Anterior cingulate cortex (tissue), 58 donors: ENCODE data around the gene LRRC73.
"Not testable (repeated sequence)": the region's sequence is repeated elsewhere in the genome, so short reads cannot be mapped to it uniquely, and the experiment has no call there.

Experiments
- DNase-seq, 58 donors: peaks; one replicate each; lab custom pipeline; 2025; lab: John Stamatoyannopoulos, UW

Gene LRRC73

DNA sequence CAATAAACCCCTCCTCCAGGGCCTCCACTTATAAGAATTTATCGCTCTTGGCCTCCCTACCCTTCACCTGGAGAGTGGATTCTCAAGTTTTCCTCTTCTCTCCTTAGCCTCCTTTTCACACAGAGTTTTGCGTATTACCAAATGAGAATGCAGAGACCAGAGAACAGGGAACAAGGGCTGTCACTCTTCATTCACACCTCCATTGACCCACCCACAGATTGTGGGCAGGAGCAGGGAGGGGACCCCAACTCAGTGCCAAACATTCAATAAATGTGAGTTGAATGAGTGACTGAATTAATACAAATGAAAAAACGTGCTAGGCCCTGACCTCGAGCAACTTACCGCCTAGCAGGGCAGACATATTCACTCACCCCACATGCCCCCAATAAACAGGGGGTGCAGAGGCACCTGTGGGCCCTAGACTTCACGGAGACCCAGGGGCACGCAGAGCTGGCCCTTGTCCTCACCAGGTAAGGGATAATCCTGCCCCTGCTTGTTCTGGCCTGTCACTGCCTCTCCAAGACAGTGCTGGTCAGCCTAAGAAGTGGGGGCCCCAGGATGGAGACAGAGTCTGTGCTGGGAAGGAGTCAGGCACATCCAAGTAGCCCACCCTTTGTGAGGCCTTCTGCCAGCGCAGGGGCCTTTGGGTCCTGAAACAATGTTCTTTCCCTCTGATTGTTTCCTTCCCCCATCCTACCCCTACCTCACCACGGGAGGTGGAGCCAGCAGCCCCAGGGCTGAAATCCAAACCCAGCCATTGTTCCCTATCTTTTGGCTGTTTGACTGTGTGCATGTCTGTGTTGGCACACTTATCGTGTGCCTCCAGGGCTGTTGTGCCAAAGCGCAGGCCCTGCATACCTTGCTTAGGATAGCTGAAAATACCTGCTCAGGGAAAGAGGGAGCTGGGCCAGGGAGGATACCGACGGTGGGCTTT lies 41.1 kb downstream of the LRRC73 start:
- no peak for DNase-seq

DNA sequence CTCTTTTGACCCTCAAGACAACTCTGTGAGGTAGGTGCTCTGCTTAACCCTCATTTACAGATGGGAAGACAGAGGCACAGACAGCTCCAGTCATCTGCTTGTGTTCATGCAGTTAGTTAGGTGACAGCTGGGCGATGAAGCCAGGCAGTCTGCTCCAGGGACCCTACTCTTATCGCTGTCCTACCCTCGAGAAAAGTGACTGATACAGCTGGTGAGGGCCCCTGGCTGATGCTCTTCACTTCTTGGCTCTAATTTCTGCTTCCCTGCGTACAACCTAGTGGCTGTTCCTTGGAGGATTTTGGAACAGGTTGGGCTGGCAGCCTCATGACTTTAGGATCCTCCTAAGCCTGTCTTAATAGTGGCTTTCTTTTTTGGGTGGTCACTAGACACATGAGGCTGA lies 41.9 kb downstream of the LRRC73 start:
- no peak for DNase-seq

DNA sequence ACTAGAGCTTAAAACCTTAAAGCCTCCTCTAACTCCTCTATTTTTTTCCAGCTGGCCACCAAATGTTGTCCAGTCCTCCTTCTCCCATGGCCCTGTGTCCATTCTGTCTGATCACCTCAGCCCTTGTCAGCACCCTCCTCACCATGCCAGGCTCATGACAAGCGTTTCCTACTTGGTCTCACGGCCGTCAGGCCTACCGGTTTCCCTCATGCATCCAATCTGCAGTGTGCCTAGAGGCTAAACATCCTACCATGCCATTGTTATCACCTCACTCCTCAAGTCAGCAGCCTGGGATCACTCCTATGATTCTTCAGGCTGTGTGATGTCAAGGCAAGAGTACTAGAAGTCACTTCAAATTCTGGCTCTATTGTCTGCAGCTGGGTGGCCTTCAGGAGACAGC lies 42.4 kb downstream of the LRRC73 start:
- no peak for DNase-seq

DNA sequence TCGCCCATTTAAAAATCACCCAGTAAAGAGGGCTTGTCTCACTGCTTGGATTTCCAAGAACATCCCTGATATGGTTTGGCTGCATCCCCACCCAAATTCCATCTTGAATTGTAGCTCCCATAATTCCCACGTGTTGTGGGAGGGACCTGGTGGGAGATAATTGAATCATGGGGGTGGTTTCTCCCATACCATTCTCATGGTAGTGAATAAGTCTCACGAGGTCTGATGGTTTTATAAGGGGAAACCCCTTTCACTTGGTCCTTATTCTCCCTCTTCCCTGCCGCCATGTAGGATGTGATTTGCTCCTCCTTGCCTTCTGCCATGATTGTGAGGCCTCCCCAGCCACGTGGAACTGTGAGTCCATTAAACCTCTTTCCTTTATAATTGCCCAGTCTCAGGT lies 42.9 kb downstream of the LRRC73 start:
- DNase-seq = not testable (repeated sequence)

DNA sequence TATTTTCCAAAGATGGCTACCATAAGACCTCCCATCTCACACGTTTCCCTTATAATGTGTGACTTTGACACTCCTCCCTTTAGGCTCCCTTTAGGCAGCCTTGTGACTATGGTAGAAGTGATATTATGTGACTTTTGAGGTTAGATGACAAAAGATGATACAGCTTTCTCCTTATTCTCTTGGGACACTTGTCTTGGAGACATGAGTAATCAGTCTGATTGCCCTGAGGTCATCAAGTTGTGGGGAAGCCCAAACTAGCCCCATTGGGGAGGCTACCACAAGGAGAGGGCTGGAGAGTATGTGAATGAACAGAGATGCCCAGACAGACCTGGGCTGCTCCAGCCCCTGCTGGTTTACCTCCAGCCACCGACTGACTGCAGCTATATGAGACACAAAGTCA lies 44.2 kb downstream of the LRRC73 start:
- DNase-seq = no peak

DNA sequence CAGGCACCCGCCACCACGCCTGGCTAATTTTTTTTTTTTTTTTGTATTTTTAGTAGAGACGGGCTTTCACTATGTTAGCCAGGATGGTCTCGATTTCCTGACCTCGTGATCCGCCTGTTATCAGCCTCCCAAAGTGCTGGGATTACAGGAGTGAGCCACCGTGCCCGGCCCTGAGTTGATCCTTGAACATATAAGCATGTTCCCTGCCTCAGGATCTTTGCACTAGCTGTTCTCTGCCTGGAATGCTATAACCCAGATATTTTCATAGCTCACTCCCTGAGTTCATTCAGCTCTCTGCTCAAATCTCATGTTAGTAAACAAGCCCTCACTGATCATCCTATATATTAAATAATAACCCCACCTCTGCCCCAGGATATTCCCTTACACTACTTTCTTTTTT lies 45.8 kb downstream of the LRRC73 start:
- no peak for DNase-seq

DNA sequence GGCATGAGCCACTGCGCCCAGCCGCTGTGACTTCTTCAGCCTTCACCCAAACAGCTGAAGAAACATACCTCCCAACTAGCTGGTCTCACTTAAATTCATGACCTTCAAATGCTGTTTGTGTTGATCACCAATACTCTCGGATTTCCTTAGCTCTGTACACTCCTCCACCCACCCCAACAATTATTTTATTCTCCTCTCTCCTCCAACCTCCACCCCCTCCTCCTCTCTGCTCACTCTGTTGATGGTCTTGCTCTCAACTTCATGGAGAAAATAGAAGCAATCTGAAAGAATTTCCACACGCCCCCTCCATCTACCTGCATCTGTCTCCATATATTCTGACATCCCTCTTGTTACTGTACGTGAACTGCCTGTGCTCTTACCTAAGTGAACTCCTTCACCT lies 48.2 kb downstream of the LRRC73 start:
- DNase-seq = no peak

DNA sequence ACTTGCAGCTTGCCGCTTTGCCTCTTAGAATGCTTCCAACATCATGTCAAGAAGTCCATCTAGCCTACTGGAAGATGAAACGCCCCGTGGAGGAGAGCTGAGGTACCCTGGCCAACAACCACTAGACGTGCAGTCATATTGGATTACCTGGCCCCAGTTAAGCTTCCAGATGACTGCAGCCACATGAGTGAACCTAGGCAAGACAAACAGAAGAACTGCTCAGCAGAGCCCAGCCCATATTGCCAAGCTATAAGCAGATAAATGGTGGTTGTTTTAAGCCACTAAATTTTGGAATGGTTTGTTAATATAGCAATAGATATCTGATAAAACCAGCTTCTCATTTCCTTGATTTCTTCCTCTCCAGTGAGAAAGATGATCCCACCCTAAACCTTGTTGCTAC lies 50.1 kb downstream of the LRRC73 start:
- DNase-seq = no peak

DNA sequence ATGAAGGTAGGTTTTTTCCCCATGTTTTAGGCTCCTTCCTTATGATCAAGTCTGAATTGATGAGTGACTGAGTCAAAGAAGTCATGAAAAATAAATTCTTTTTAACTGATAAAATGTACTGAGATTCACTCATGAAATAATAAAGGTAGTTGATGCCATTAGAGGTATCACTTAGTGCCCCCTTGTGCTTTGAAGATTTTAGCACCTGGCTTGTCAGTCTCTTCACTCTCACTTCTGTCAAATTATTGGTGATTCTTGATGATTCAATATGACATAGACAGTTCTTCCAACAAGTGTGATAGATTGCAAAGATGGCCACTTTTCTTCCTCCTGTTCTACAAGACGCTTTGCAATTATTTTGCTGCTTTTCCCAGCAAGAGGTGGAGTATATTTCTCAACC lies 50.6 kb downstream of the LRRC73 start:
- no peak for DNase-seq

DNA sequence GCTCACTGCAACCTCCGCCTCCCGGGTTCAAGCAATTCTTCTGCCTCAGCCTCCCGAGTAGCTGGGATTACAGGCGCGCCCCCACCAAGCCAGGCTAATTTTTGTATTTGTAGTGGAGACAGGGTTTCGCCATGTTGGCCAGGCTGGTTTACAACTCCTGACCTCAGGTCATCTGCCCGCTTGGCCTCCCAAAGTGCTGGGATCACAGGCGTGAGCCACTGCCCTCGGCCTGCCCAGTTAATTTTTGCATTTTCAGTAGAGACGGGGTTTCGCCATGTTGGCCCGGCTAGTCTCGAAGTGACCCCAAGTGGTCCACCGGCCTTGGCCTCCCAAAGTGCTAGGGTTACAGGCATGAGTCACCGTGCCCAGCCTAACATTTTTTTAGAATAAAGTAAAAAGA lies 52.0 kb downstream of the LRRC73 start:
- DNase-seq = not testable (repeated sequence)

DNA sequence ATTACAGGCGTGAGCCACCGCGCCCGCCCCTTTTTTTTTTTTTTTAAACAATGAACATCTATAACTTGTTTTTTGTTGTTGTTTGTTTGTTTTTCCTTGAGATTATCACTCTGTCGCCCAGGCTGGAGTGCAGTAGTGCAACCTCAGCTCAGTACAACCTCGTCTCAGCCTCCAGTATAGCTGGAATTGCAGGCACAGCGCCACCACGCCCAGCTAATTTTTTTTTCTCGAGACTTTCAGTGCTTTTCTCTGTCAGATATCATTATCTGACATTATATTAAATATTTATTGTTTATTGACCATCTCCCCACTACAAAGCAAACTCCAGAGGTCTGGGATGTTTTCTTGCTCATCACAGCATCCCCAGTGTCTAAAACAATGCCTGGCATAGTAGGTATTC lies 52.5 kb downstream of the LRRC73 start:
- no peak for DNase-seq
